ENCODE results near the gene CHD3. TPM values are rescaled to one million over a fixed set of nuclear protein-coding genes. Genes with fewer than 3 reads are reported as not detected.

The CHD3 gene
- total and polyA plus RNA-seq, 2 donors (not counting 3 experiments of a cell fraction or from before 2014, with no cell fraction given) = 102 to 185 TPM

GRCh38 chr17:7932483-7932891, 43.9 kb downstream of the CHD3 start:
- intact Hi-C loops (cut with micrococcal nuclease) (loop anchor here (1.0 kb wide), 2 partner anchors 45 to 75 kb away; partner anchors contain the start of gene NAA38), dilution Hi-C loops (cut with MboI; ENCODE audit: extremely low pct_ligation_motif_present, low sequenced_read_pairs) (no loop called here)
- Histone ChIP-seq H3K4me2 (ENCODE audit: insufficient read depth, low read length) (peak overlapping the region; percentile 99), H3K9me1 (replicated peaks; ENCODE audit: control insufficient read depth, extremely low read depth, insufficient read depth, low read length) (no peaks in the 10 kb centered on the region), H3K9ac (replicated peaks; ENCODE audit: extremely low read depth, insufficient read depth, low read length) (peak overlapping the region; percentile 87), H3K27me3 (ENCODE audit: control insufficient read depth in 2 of 2, insufficient read depth in 2 of 2, low read length in 2 of 2) (no peaks in the 10 kb centered on the region), H3K36me3 (ENCODE audit: control insufficient read depth in 2 of 2, extremely low read depth in 1 of 2, insufficient read depth in 2 of 2, low read length in 2 of 2) (peaks cover 2 to 6% of the 10 kb centered on the region in 2 experiments), H3K79me2 (ENCODE audit: control insufficient read depth, insufficient read depth, low read length) (peaks cover 34% of the 10 kb centered on the region), H3K4me1 (ENCODE audit: control insufficient read depth, extremely low read depth, insufficient read depth, low read length) (peaks cover 23% of the 10 kb centered on the region), H3K4me3 (replicated peaks in 1 of 3; ENCODE audit: insufficient read depth in 1 of 3, low read depth in 1 of 3, low read length in 3 of 3) (peak overlapping the region; percentile 74 to 98 (median 96)), H4K20me1 (replicated peaks; ENCODE audit: control insufficient read depth, extremely low read depth, insufficient read depth, low read length) (no peaks in the 10 kb centered on the region), H3K9me3 (replicated peaks; ENCODE audit: control insufficient read depth, insufficient read depth, low read length) (no peaks in the 10 kb centered on the region), H2AFZ (ENCODE audit: low read depth, low read length) (peak overlapping the region; percentile 91), H3K27ac (ENCODE audit: insufficient read depth, low read depth, low read length) (peak overlapping the region; percentile 66)
- BruUV-seq (replicated peaks) = no TSS peak
- no peak for TF ChIP-seq FOS (IDR thresholded peaks at IDR 0.05; ENCODE audit: borderline replicate concordance, insufficient read depth, low read length)
- no peak for TF ChIP-seq GATA2 (IDR thresholded peaks at IDR 0.05; ENCODE audit: insufficient read depth, insufficient read length, low read depth, low read length)
- no peak for TF ChIP-seq POLR2A (IDR thresholded peaks at IDR 0.05; ENCODE audit: low read depth, low read length)
- TF ChIP-seq POLR2AphosphoS5 (IDR thresholded peaks at IDR 0.05; ENCODE audit: insufficient read depth, low read depth, low read length) = no peak
- TF ChIP-seq JUN (IDR thresholded peaks at IDR 0.05; ENCODE audit: borderline replicate concordance, insufficient read depth, insufficient read length, low read depth) = no peak
- TF ChIP-seq MYC (IDR thresholded peaks at IDR 0.05; ENCODE audit: low read depth, low read length) = no peak
- no peak for TF ChIP-seq EZH2 (IDR thresholded peaks at IDR 0.05; ENCODE audit: borderline replicate concordance, low read depth, low read length, severe bottlenecking)
- no peak for TF ChIP-seq MAX (IDR thresholded peaks at IDR 0.05; ENCODE audit: insufficient read depth, insufficient read length)
- TF ChIP-seq CTCF (IDR thresholded peaks at IDR 0.05; ENCODE audit: extremely low read depth in 1 of 2, insufficient read depth in 1 of 2, low read depth in 1 of 2, low read length in 2 of 2) = no peak
- peak; percentile 48 for DNase-seq (ENCODE audit: low read depth, low spot score)
- CTCF ChIA-PET = interaction anchor here (0.6 to 4.2 kb wide), 18 partner anchors 17 to 189 kb away, joined by 3 to 42 read pairs (median 6); partner anchors contain the start of genes NAA38 and RNF227
- FAIRE-seq = no peak
- POLR2A ChIA-PET = no interaction called here
